ENCODE measurements around the gene TAF6. TPM values are rescaled to one million over a fixed set of nuclear protein-coding genes. Genes with fewer than 3 reads are reported as not detected.

Gene TAF6
- total and polyA plus RNA-seq, 9 of the 15 experiments (the other 6 are each of a cell fraction or from before 2014, with no cell fraction given) = 0.78 to 78.7 (median 21.3) TPM

GRCh38 chr7:100157334-100158228 is 38.4 kb upstream of the TAF6 start (continued):
- TF ChIP-seq, protein P1, sequence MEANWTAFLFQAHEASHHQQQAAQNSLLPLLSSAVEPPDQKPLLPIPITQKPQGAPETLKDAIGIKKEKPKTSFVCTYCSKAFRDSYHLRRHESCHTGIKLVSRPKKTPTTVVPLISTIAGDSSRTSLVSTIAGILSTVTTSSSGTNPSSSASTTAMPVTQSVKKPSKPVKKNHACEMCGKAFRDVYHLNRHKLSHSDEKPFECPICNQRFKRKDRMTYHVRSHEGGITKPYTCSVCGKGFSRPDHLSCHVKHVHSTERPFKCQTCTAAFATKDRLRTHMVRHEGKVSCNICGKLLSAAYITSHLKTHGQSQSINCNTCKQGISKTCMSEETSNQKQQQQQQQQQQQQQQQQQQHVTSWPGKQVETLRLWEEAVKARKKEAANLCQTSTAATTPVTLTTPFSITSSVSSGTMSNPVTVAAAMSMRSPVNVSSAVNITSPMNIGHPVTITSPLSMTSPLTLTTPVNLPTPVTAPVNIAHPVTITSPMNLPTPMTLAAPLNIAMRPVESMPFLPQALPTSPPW (CRISPR knock-in tag; IDR thresholded peaks at IDR 0.05) = peak; percentile 66
- TF ChIP-seq PRMT5 (CRISPR knock-in tag; IDR thresholded peaks at IDR 0.05) (no peak), HOXB6 (CRISPR knock-in tag; IDR thresholded peaks at IDR 0.05; ENCODE audit: borderline replicate concordance) (no peak), EP400 (IDR thresholded peaks at IDR 0.05) (peak; percentile 55; the same call in 1 of the 2 replicates), JUN (IDR thresholded peaks at IDR 0.05; ENCODE audit: borderline replicate concordance, low read depth, low read length) (peak; percentile 94), JUN (CRISPR knock-in tag; IDR thresholded peaks at IDR 0.05; ENCODE audit: borderline replicate concordance) (0 out of 2 replicates have a peak, but pooled peaks have one; percentile 62), NRF1 (conservative IDR thresholded peaks at IDR 0.05 in 1 of 2, IDR thresholded peaks at IDR 0.05 in 1 of 2) (no peak; a peak in 1 of 4 replicates), ILF3 (IDR thresholded peaks at IDR 0.05; ENCODE audit: borderline replicate concordance) (no peak), NFATC3 (IDR thresholded peaks at IDR 0.05) (no peak), CREB3L1 (IDR thresholded peaks at IDR 0.05; ENCODE audit: borderline replicate concordance, low read depth) (no peak), CCAR2 (IDR thresholded peaks at IDR 0.05; ENCODE audit: low read depth, low read length) (no peak), TAF1 (IDR thresholded peaks at IDR 0.05; ENCODE audit: control insufficient read depth, extremely low read depth, insufficient read depth, low read length, severe bottlenecking) (peak; percentile 42), TCFL5 (CRISPR knock-in tag; conservative IDR thresholded peaks at IDR 0.05) (no peak), DEAF1 (CRISPR knock-in tag; IDR thresholded peaks at IDR 0.05) (no peak), MAFG (tag; conservative IDR thresholded peaks at IDR 0.05) (no peak), KLF10 (CRISPR knock-in tag; IDR thresholded peaks at IDR 0.05) (no peak)
- TF ChIP-seq, protein P2, sequence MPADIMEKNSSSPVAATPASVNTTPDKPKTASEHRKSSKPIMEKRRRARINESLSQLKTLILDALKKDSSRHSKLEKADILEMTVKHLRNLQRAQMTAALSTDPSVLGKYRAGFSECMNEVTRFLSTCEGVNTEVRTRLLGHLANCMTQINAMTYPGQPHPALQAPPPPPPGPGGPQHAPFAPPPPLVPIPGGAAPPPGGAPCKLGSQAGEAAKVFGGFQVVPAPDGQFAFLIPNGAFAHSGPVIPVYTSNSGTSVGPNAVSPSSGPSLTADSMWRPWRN (IDR thresholded peaks at IDR 0.05; ENCODE audit: low read depth) = no peak
- TF ChIP-seq, protein P3, sequence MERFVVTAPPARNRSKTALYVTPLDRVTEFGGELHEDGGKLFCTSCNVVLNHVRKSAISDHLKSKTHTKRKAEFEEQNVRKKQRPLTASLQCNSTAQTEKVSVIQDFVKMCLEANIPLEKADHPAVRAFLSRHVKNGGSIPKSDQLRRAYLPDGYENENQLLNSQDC (CRISPR knock-in tag; IDR thresholded peaks at IDR 0.05) = no peak
- TF ChIP-seq, protein P4, sequence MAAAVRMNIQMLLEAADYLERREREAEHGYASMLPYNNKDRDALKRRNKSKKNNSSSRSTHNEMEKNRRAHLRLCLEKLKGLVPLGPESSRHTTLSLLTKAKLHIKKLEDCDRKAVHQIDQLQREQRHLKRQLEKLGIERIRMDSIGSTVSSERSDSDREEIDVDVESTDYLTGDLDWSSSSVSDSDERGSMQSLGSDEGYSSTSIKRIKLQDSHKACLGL (CRISPR knock-in tag; IDR thresholded peaks at IDR 0.05; ENCODE audit: borderline replicate concordance, poor library complexity, severe bottlenecking) = no peak

All from K562 (cell line).